NCI-H1048 (cell line): ENCODE data around the gene ACSL6.

ENCODE experiments used
- DNase-seq: peaks from one replicate; lab custom pipeline; 2025; lab: John Stamatoyannopoulos, UW

ACSL6 gene

DNA sequence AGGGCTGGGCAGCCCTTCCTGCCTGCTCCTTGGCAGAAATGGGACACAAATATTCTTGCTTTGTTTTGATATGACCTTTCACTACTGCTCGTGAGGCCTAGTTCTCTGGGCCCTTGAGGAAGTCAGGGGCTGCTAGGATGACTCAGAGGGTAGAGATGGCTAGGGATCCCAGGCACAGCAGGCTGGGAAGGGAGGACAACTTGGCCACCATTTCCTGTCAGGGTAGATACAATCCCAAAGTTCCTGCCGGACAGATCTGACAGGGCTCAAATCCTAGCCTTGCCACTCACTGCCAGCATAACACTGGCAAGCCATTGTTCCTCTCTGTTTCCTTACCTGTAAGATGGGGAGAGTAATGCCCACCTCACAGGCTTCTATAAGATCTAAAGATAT is 34.2 kb downstream of the ACSL6 start:
- no peak for DNase-seq

DNA sequence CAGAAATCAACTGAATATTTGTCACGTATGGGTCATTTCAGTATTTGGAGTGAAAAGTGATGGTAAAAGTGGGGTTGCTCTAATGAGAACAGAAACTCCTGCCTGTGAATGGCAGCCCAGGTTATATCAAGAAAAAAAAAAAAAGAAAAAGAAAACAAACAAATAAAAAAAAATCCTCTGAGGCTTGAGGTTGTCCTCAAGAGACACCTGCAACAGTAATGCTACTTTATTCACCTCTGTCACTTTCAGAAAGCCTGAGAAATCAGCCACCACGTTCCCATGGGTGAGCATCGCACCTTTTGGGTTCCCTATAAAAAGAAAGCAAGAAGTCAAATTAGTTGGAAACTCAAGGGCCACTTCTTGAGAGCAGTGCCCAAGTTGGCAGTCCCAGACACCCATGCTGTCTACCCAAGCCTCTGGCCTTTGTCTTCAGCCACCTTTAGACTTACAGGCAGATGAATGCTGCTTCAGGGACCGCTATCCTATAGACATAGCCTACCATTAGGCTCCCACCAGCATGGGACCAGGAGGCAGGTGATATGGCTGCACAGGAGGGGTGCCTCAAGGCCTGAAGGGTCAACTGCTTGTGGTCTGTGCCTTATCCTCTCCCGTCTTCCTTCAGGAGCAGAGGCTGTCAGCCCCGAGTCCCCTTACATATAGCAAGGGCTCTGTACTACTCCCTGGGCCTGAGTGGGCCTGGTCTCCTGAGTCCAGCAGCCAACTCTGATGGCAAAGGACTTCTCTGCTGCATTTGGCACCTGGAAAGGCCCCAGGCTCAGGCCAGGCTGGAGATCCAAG is 34.8 kb downstream of the ACSL6 start:
- DNase-seq: no peak

DNA sequence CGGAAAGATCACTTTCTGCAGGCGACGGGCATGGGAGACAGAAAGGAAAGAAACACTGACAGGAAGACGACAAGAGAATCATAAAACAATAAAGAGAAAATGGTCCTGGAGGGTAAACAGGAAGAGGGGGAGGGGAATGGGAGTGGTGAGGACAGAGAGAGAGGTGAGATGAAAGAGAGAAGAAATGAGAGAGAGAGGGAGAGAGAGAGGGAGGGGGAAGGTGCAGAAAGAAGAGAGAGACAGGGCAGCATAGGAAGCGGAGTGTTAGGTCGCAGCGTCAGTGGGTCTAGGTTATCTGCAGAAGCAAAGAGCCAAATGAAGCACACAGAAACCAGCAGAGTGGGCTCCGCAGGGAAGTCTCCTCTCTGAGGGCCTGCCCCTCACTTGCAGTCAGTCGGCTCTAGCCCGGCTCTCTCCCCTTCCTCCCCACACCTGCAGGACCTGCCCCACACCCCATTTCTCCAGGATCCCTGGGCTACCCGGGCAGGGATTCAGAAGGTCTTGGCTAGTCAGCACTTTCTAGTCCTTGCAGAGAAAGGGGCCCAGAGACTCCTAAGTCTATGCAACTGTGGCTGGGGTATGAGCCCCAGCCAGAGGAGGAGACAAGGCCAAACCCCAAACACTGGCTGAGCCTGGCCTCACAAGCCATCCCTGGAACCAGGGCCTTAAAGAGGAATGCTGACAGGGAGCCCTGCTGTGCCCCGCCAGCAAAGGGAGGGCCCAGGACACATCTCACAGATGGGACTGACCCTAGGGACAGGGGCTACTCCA is 36.3 kb downstream of the ACSL6 start:
- no peak for DNase-seq

DNA sequence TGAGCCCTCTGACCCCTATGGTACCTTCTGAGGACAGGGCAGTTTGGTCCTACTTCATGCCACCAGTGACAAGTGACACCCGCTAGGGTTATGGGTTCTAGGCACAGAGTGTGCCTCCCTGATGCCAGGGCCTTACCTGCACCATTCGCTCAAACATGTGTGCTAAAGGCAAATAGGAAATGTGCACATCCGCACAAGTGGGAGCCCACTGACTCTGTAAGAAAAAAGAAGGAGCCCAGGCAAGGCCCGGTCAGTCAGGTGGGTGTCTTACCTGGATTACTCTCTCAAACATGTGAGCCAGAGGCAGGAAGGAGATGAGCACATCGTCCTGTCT is 36.9 kb downstream of the ACSL6 start:
- no peak for DNase-seq

DNA sequence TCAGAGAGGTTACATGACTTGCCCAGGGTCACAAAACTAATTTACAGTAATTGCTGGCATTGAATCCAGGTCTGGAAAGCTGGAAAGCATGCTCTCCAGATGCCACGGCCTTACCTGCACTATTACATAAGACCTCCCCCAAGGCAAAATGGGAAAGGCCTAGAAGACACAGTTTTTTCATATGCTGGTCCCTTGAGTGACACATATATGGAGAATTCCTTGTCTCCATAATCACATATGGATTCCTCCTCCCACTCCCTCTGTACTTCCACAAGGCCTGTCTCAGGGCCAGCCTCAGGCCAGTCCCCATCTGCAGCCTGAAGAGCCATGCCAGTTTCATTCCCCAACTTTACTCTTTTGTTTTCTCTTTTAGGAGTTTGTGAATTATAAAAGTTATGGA is 37.4 kb downstream of the ACSL6 start:
- no peak for DNase-seq

DNA sequence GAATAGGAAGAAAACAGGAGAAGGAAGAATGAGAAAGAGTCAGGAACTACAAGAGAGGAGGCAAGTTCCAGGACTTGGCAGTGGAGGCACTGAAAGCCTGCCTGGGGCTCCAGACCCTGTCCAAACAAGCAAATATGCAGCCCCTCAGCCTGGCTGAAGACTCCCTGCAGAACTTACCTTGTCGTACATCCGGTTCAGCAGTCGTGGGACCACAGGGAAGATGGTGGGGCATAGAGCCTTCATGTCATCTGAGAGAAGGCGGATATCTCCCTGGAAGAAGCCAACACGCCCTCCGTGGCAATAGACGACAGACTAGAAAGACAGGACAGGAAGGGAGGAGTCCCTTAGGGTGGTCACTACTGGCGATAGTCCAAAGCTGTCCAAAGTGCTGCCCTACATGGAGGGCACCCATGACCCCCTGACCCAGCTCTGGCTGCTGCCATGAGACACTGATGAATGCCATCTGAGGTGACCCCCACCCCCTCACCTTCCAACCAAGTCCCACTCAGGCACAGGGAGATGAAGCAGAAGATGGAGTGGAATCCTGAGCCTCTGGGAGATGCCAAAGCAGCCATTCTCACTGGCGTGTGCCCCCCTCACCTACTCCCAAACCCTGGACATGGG is 38.3 kb downstream of the ACSL6 start:
- no peak for DNase-seq

DNA sequence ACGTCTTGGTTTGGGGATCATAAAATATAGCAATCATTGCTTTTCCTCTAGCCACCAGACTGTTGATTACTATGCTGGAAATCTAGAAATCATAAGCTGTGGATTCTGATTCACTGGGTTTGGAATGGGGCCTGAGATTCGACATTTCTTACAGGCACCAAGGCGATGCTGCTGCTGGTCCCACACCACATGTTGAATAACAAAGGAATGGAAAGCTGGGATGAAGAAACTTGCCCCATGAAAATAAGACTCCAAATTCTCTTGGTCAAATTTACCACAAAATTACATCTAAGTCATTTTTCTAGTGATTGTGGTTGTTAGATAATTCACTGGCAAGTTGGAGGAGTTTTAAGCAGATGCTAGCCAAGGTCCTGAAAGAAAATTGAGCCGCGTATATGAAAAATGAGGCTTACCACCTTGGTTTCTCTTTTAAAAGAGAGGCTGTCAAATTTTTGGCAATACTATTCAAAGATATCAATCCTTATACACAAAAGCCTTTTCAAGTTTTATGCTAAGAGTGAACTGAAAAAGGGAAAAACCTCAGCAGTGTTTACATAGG is 43.0 kb downstream of the ACSL6 start:
- DNase-seq: no peak

DNA sequence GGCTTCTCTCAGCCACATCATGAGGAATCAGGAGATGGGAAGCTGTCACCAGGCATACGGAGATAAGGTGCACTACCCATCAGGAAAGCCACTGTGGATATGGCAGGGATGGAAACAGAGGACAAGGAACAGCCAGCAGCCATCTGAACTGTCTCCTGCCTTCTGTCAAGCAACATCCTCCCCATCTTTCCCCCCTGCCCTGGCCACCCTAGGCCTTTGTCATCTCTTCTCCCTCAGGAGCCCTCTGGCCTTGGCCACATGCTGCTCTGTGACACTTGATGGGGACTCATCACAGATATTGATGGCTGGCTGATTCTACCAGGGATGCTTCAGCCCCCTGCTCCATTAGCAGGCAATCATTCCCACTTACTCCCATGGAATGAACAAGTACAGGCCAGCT is 44.9 kb downstream of the ACSL6 start:
- DNase-seq: no peak

DNA sequence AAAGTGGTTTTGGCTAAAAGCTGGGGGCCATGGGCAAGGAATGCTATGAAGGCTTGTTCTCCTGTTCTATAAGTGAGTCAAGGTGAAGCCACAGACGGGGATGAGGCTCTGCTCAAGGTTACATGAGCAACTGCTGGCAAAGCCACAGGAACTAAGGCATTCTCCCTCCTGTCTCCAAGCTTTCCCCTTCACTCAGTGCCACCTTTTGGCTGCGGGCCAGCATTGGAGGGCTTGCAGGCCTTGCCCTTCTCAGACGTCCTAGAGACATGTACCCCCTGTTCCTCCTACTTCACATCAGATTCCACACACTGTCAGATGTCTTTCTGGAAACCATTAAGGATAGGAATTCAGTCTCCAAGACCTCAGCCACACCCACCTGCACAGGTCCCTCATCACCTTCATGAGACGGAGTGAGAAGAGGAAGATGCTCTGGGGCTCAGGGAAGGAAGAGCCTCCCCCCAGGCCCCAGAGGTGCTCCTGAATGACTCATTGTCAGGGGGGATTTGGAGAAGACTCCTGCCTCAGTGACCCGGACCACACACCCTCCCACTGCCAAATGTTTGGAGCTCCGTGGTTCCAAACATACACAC is 45.5 kb downstream of the ACSL6 start:
- no peak for DNase-seq

DNA sequence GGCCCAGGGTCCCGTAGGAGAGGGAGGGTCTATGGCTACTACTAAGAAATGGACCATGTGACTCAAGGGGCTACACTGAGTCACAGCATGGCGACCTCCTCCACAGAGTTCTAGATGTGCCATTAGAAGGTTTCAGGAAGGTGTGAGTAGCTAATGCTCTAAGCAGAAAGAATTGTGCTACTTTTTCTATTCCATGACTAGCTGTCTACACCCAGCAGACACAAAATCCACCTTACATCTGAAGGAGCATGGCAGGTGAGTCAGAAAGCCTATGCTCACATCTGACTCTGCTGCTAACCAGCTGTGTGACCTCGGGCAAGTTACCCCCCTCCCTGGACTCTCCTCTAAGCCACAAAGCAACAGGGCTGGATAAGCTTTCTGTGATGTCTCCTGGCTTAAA is 51.6 kb downstream of the ACSL6 start:
- DNase-seq: no peak

DNA sequence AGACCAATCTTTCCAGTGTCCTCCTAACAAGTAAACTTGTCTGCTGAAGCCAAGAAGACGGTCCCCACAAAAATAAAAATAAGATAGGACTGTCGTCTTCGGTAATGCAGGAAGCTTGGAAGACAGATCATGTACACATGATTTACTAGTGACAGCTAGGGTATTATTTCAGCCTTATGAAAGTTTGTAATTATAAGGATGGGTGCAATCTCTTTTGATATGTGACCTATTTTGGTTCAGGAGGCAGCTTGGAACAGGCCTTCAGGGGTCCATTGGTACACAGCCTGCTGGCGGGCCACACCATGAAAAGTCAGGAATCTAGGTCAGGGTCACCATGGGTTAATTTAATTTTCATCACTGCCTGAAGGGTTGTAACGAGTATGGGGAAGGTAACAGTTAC is 52.3 kb downstream of the ACSL6 start:
- no peak for DNase-seq

DNA sequence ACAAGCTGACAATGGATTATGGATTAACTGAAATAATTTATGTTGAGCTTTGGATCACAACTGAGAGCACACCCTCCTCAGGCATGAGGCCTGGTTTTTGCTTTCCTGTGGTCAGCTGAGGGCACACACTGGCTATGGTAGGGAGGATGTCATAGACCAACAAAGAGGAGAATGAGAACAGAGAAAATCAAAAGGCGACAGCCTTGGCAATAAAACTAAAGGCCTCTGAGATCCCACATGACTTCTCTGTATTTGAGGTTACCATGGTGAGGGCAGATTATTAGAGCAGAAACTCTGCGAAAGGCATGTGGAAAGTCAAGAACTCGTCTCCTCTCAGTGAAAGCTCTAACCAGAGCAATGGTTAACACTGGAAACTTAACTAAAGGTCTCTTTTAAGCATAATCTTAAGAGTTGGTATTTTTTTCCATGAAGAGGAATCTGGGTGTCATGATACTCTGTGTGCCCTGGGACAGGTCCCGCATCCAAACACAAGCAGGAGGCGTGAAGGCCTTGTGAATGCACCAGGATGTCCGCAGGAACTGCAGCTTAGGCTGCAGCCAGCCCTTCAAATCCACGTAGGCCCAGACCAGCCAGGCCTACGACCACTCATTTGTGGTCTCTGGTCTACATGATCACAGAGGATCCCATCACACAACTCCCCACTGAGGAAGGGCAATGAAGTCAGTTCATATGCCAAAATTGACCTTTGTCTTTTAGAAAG is 53.6 kb downstream of the ACSL6 start:
- no peak for DNase-seq

DNA sequence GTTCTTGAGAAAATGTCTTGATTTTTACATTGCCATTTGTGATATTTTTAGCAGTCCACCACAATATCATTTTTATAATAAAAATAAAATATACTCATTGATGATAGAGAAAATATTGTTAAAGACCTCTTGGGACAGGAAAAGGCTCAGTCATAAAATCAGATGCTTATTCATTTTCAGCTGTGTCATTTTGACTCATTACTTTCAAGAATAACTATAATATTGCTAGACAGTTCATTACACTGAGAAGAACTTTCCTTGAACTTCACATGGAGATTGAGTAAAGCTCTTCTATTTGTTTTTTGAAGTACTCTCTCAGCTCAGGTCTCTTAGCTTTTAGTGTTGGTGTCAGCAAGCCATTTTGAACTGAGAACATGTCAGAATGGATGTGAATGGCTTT is 57.5 kb downstream of the ACSL6 start:
- DNase-seq: no peak

DNA sequence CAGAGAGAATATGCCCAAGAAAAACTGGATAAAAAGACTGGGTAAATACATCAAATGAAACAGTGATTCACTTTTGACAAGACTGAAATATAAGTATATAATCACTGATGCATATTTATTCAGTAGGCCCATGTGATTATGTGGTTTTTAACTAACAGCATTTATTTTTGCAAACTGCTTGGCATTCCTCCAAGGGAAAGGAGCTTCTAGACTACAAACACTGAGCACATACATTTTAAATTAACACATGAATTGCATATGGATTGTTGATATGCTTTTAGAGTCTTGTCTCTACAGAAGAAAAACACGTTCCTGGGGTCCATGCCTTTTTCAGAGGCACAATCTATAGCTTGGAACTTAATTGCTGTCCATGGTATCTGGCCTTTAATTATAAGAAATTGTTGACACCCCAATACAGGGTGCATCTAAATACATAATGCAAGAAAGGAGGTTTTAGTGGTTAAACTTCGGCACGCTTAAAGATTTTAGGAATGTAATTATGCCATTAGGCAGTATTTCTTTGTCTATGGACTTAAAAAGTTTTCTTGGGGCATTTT is 59.1 kb downstream of the ACSL6 start:
- no peak for DNase-seq

DNA sequence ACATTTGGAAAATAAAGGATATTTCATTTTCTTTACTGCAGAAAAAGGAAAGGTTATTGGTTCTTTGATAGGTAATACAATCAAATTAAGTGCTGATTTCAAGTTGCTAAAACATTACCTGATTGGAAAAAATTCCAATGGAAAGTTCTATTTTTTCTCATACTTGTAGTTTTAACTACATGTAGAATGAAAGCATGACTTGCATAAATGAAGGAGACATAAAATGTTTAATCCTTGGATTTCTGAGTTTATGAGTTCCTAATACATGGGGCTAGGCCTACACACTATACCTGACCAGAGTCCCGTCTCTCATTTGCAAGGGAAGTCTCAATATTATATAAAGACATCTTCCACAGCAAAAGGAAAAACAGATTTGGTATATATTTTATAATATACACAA is 60.8 kb downstream of the ACSL6 start:
- DNase-seq: no peak

DNA sequence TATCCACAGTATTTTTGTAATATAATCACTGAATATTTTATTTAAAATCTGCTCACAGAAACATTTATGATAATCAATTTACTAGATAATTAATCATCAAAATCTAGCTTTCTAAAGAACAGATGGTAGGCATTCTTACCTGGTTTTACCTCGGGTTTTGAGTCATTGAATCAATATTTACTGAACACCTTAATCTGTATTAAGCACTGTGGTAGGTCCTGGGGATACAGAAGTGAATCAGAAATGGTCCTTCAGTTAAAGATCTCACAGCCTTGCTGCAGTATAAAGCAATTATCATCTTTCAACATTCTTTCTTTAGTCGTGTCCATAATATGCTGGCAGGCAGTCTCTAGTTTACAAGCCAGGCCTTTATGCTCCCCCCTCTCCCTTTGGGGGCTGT is 64.0 kb downstream of the ACSL6 start:
- DNase-seq: no peak

DNA sequence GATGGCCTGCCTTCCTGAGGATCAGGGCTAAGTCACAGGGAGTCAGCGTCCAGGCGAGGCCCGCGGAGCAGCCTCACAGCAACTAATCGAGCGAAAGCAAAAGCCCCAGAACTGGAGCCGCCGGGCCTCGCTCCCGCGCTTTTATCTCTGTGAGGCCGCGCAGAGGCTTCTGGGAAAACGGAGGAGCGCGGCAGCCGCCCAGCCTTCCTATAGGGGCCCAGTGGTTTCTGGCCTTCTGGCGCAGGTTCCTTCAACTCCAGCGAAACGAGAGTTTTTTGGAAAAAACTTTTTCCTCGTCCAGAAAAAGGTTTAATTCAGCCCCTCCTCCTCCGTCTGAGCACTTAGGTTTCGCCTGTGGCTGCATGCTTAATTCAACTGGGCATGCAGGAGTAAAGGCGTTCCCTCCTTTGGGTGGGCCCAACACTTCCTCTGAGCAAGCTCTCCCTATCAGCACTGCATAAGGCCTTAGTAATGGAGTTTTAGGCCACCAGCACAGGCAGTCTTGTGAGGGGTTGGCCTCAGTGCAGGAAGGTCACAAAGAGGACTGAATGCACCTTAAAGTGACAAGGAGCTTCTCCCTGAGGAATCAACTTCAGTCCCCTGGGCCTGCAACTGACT is 65.8 kb downstream of the ACSL6 start, which contains the start of gene MEIKIN:
Gene MEIKIN, minus strand, starts transcription at position 113 of the 618 bp plus-strand sequence. CDS start 158 bp downstream, outside the sequence.
- DNase-seq: no peak

DNA sequence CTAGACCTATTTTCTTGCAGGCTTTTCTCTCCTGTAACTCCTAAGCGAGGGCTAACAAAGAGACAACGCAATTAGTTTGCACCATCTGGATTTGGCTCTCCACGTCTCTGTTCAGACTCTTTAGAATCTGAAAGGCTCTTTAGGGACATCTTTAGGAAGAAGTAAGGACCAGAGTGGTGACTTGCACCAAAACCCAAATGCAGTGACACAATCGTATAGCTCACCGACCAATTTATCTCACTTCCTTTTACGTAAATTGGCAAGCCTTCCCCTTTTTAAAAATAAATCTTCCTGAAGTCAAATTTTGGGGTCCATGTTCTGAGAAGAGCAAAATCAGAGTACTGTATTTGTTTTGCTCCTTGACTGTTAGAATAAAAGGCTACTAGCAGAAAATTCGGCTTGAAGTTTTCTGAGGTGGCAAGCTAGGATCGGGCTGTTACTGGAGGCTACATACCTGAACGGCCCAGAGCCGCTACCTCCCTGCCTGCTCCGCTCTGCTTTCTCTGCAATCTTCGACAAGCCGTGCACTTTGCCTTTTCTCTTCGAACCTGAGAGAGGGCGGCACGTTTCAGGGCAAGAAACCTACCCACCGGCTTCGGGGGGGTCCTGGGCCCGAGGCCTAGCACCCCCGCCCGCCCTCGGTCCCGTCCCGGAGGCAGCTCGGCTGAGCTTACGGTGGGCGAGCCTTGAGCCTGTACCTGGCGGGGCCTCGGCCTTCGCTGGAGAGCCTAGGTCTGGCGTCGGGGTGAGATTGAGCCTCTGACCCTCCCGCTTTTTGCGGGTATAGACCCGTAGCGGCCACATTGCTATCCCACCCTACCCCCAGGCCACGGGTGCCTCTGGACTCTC is 66.5 kb downstream of the ACSL6 start:
- no peak for DNase-seq

DNA sequence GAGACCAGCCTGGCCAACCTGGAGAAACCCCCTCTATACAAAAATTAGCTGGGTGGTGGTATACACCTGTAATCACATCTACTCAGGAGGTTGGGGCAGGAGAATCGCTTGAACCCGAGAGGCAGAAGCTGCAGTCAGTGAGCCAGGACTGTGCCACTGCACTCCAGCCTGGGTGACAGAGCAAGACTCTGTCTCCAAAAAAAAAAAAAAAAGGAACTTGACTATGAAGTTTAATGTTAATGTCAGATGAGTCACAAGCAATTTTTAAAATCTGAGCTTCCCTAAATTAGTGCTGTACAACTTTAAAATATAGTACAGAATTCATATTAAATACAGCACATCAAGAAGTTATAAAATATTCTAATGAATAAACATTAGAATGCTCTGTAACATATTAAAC is 67.5 kb downstream of the ACSL6 start:
- no peak for DNase-seq

DNA sequence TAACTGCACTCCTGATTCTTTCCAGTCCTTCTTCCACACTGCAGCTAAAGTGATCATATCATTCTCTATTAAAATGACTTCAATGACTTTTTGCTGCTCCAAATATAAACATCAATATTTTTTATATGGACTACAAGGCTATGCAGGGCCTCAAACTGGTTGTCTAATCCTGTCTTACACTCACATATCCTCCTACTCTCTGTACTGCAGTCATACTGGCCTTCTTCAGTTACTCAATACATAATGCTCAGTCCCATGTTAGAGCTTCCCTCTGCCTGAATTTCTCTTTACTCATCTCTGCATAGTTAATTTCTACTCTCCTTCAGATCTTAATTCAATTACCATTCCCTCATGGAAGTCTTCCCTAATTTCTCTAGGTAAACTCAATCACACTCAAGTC is 69.4 kb downstream of the ACSL6 start:
- no peak for DNase-seq
